Naive B cell (primary cell): ENCODE measurements around the gene CCNG2. TPM values are rescaled to one million over a fixed set of nuclear protein-coding genes. Genes with fewer than 3 reads are reported as not detected.
A peak's percentile ranks its signal among the peaks of the same experiment; 100 is the strongest.

Experiments
- ATAC-seq, 2 donors: fragments of 150-1000 bp; cut with Tn5 transposase; 2 replicates each; pipeline ENCODE4 v1.10.0; 2021; ENCODE audit warnings: low read depth in 2 of 2, mild to moderate bottlenecking in 2 of 2, moderate library complexity in 2 of 2
- DNase-seq: peaks from one replicate; pipeline ENCODE4 v3.0.0; 2022
- H3K27ac Mint-ChIP-seq, 6 donors: one replicate each; pipeline ENCODE4 v1.8.0; 2020 to 2022; ENCODE audit warnings: mild to moderate bottlenecking in 6 of 6, mixed read lengths in 6 of 6, moderate library complexity in 5 of 6, inconsistent platforms in 2 of 6
- H3K27me3 Mint-ChIP-seq, 3 donors: one replicate each; pipeline ENCODE4 v1.8.0; 2021 to 2022; ENCODE audit warnings: mixed read lengths in 3 of 3, mild to moderate bottlenecking in 1 of 3
- H3K36me3 Mint-ChIP-seq, 2 donors: one replicate each; pipeline ENCODE4 v1.8.0; 2020 to 2022; ENCODE audit warnings: mixed read lengths in 2 of 2, inconsistent platforms in 1 of 2, mild to moderate bottlenecking in 1 of 2
- H3K4me1 Mint-ChIP-seq, 3 donors: one replicate each; pipeline ENCODE4 v1.8.0; 2020 to 2022; ENCODE audit warnings: mixed read lengths in 3 of 3, inconsistent platforms in 1 of 3, mild to moderate bottlenecking in 1 of 3, moderate library complexity in 1 of 3
- H3K4me3 Mint-ChIP-seq, 8 donors: one replicate each; pipeline ENCODE4 v1.8.0; 2020 to 2022; ENCODE audit warnings: mild to moderate bottlenecking in 8 of 8, mixed read lengths in 8 of 8, moderate library complexity in 8 of 8, inconsistent platforms in 2 of 8
- H3K9me3 Mint-ChIP-seq, 7 donors: one replicate each; pipeline ENCODE4 v1.8.0; 2020 to 2022; ENCODE audit warnings: mixed read lengths in 7 of 7, mild to moderate bottlenecking in 5 of 7, inconsistent platforms in 2 of 7, moderate library complexity in 1 of 7
- polyA plus RNA-seq, 6 donors: library from polyadenylated mRNA; unstranded; fragments of 300-500 nt; fragmentation: Illumina TruSeq; gene quantifications; one replicate each; pipeline ENCODE4 v1.2.3, GENCODE V29; 2021; ENCODE audit warnings: low read depth in 6 of 6

CCNG2 gene
- polyA plus RNA-seq, 6 donors from 2014 or later, result 74.5 to 104 (median 88.2) TPM

DNA sequence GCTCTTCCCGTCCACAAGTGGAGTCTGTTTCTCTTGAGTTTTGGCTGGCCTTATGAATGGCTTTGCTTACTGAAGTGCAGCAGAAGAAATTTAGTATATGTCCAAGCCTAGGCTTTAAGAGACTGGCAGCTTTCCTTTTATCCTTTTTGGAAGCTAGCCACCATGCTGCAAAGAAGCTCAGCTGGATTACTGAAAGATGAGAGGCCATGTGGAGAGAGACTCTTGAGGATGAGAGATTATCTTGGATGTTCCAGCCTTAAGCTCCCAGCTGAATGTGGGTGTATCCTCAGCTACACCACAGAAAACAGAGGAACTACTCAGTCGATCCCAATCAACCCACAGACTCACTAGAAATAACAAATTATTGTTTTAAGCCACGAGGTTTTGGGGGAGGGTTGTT, 12.5 kb downstream of the CCNG2 start:
- Mint-ChIP-seq H3K4me1 (peaks cover 37 to 46% (median 46%) of the 10 kb centered on the region in 3 donors), H3K4me3 (no peak overlapping the region), H3K27me3 (no peaks in the 10 kb centered on the region), H3K27ac (peak overlapping the region in 4 of 6 donors; percentile 41 to 81 (median 61)), H3K9me3 (no peaks in the 10 kb centered on the region), H3K36me3 (peaks cover 32 to 43% of the 10 kb centered on the region in 2 donors)
- DNase-seq (no peak), ATAC-seq (no peak)

DNA sequence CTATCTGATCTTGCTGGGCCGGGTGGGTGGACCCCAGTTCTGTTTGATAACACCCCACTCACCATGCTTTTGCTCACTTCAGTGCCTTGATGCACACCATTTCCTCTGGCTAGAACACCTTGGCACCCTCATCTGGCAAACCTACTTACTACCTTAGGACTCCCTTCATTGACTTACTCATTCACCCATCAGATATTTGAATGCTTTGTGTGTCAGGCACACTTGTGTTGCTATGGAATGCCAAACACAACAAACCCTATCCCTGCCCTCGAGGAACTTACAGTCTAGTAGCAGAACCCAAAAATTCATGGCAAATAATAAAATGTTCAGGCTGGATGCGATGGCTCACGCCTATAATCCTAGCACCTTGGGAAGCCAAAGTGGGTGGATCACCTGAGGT, 13.9 kb downstream of the CCNG2 start:
- Mint-ChIP-seq H3K4me3 (no peak overlapping the region), H3K36me3 (peaks cover 32 to 35% of the 10 kb centered on the region in 2 donors), H3K27me3 (no peaks in the 10 kb centered on the region), H3K27ac (peak overlapping the region; percentile 3 to 89 (median 20)), H3K4me1 (peaks cover 30 to 34% (median 32%) of the 10 kb centered on the region in 3 donors), H3K9me3 (no peaks in the 10 kb centered on the region)
- DNase-seq (no peak), ATAC-seq (no peak)

DNA sequence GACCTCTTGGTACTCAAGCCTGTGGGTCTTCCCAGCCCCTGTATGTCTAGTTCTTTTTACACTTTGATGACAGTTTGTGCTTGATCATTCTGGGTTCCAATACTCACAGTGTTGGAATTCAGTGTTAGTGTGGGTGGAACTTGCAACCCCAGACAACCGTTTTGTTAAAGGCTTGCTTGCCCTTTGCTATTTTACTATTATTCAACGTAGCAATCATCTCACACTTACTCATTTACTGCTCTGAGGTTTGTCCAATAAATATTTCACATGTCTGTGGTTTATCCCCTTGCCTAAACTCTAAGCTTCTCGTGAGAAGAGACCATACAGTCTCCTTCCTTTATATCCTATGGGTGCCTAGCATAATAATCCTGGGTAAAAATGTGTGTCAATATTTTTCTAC, 15.3 kb downstream of the CCNG2 start:
- H3K27me3 Mint-ChIP-seq, result no peaks in the 10 kb centered on the region
- peaks cover 27 to 31% (median 29%) of the 10 kb centered on the region in 3 donors for H3K4me1 Mint-ChIP-seq
- DNase-seq (no peak), ATAC-seq (no peak)
- no peaks in the 10 kb centered on the region for H3K9me3 Mint-ChIP-seq
- no peak overlapping the region for H3K4me3 Mint-ChIP-seq
- H3K27ac Mint-ChIP-seq, result peak overlapping the region in 1 of 6 donors; percentile 15
- H3K36me3 Mint-ChIP-seq, result peaks cover 32 to 33% of the 10 kb centered on the region in 2 donors

- DNase-seq (no peak), ATAC-seq (no peak)
- Mint-ChIP-seq H3K4me1 (peaks cover 11 to 18% (median 12%) of the 10 kb centered on the region in 3 donors), H3K27ac (peak overlapping the region in 1 of 6 donors; percentile 56), H3K4me3 (no peak overlapping the region), H3K27me3 (no peaks in the 10 kb centered on the region), H3K9me3 (no peaks in the 10 kb centered on the region), H3K36me3 (peaks cover 14 to 16% of the 10 kb centered on the region in 2 donors)
These were observed 17.4 kb downstream of the CCNG2 start for GRCh38 chr4:77174426-77174825.

DNA sequence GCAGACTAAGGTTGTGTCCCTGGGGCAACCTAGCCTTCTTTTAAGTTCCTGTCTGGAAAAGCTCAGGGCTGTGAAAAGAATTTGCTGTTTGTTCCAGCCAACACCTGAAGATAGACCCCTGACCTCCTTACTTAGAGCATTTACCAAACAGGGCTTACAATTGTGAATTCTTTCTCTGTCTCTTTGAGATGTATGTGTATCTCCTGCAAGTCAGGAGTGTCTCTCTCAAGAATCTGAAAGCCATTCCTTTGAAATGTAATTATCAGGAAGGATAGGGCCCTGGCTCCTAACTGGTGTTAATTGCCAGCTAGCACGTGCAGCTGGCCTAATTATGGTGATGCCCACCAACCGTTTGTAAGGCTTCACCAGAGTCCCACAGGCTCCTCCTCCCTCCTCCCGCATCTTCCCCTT, 18.2 kb downstream of the CCNG2 start:
- Mint-ChIP-seq H3K9me3 (no peaks in the 10 kb centered on the region), H3K4me1 (peaks cover 11 to 14% (median 12%) of the 10 kb centered on the region in 3 donors), H3K27ac (no peak overlapping the region), H3K27me3 (no peaks in the 10 kb centered on the region), H3K4me3 (no peak overlapping the region), H3K36me3 (peaks cover 8 to 9% of the 10 kb centered on the region in 2 donors)
- ATAC-seq, result no peak
- no peak for DNase-seq

GRCh38 chr4:77176640-77177039, 19.6 kb downstream of the CCNG2 start:
- no peak for DNase-seq
- no peak for ATAC-seq
- Mint-ChIP-seq H3K4me3 (no peak overlapping the region), H3K27me3 (no peaks in the 10 kb centered on the region), H3K36me3 (no peaks in the 10 kb centered on the region), H3K4me1 (peaks cover 4 to 6% (median 5%) of the 10 kb centered on the region in 3 donors), H3K9me3 (no peaks in the 10 kb centered on the region), H3K27ac (no peak overlapping the region)

- DNase-seq (no peak), ATAC-seq (no peak)
- Mint-ChIP-seq H3K4me3 (no peak overlapping the region), H3K27me3 (no peaks in the 10 kb centered on the region), H3K9me3 (no peaks in the 10 kb centered on the region), H3K4me1 (peaks cover 4 to 6% (median 4%) of the 10 kb centered on the region in 3 donors), H3K27ac (no peak overlapping the region), H3K36me3 (no peaks in the 10 kb centered on the region)
These were observed 20.2 kb downstream of the CCNG2 start for GRCh38 chr4:77177199-77177598.

DNA sequence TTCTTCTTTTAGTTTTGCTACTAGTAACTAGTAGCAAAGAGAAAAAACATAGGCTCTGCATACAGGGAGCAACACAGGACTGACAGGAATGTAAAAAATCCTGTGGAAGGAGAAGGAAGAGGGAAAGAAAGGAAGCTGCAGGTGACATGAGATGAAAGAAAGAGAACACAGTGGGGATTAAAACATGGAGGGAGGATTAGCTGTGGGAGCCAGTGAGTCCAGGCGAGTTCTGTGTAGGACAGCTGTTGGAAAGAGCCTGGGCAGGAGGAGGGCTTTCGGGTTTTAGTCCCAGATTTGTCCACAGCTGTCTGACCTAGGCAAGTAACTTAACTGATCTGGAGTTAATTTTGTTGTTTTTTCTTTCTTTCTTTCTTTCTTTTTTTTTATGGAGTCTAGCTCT, 21.6 kb downstream of the CCNG2 start:
- H3K4me1 Mint-ChIP-seq, result peaks cover 0 to 6% (median 2%) of the 10 kb centered on the region in 3 donors
- H3K27ac Mint-ChIP-seq, result no peak overlapping the region
- ATAC-seq (no peak), DNase-seq (no peak)
- no peaks in the 10 kb centered on the region for H3K27me3 Mint-ChIP-seq
- no peaks in the 10 kb centered on the region for H3K9me3 Mint-ChIP-seq
- H3K4me3 Mint-ChIP-seq, result no peak overlapping the region
- no peaks in the 10 kb centered on the region for H3K36me3 Mint-ChIP-seq

DNA sequence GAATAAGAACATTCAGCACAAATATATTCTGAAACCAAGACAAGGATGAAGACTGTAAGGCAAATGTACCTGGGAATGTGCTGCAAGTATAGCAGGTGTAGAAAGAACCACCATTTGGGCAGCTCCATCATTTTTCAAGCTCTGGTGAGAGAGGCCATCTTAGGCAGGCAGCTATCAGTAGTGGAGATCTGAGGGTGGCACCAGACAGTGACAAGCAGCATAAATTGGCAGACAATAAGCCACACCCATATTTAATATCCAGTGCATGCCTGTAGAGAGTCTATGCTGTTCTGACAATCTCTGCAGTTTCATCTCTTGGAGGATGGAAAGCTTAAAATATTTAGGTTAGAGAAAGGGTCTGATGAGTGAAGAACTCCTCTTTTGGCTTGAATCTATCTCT, 22.5 kb downstream of the CCNG2 start:
- Mint-ChIP-seq H3K9me3 (no peaks in the 10 kb centered on the region), H3K4me1 (peaks cover 0 to 2% (median 0%) of the 10 kb centered on the region in 3 donors), H3K36me3 (no peaks in the 10 kb centered on the region), H3K27me3 (no peaks in the 10 kb centered on the region), H3K4me3 (no peak overlapping the region), H3K27ac (no peak overlapping the region)
- ATAC-seq (no peak), DNase-seq (no peak)

- Mint-ChIP-seq H3K36me3 (no peaks in the 10 kb centered on the region), H3K9me3 (no peaks in the 10 kb centered on the region), H3K4me3 (no peak overlapping the region), H3K27ac (no peak overlapping the region), H3K4me1 (peaks cover 0 to 2% (median 0%) of the 10 kb centered on the region in 3 donors), H3K27me3 (no peaks in the 10 kb centered on the region)
- no peak for ATAC-seq
- no peak for DNase-seq
These were observed 24.7 kb downstream of the CCNG2 start for GRCh38 chr4:77181720-77182119.

- H3K27ac Mint-ChIP-seq, result peak overlapping the region in 1 of 6 donors; percentile 47
- peaks cover 5 to 8% (median 7%) of the 10 kb centered on the region in 3 donors for H3K4me1 Mint-ChIP-seq
- H3K9me3 Mint-ChIP-seq, result no peaks in the 10 kb centered on the region
- H3K36me3 Mint-ChIP-seq, result no peaks in the 10 kb centered on the region
- DNase-seq (no peak), ATAC-seq (no peak)
- no peak overlapping the region for H3K4me3 Mint-ChIP-seq
- no peaks in the 10 kb centered on the region for H3K27me3 Mint-ChIP-seq
These were observed 26.9 kb downstream of the CCNG2 start for GRCh38 chr4:77183777-77184420.

- no peak overlapping the region for H3K27ac Mint-ChIP-seq
- no peaks in the 10 kb centered on the region for H3K36me3 Mint-ChIP-seq
- no peak for DNase-seq
- H3K4me1 Mint-ChIP-seq, result peaks cover 5 to 8% (median 7%) of the 10 kb centered on the region in 3 donors
- H3K4me3 Mint-ChIP-seq, result no peak overlapping the region
- ATAC-seq, result no peak
- no peaks in the 10 kb centered on the region for H3K9me3 Mint-ChIP-seq
- H3K27me3 Mint-ChIP-seq, result no peaks in the 10 kb centered on the region
These were observed 28.0 kb downstream of the CCNG2 start for GRCh38 chr4:77184974-77185373.

GRCh38 chr4:77185686-77186085, 28.7 kb downstream of the CCNG2 start:
- peaks cover 5 to 8% (median 7%) of the 10 kb centered on the region in 3 donors for H3K4me1 Mint-ChIP-seq
- ATAC-seq (no peak), DNase-seq (no peak)
- H3K9me3 Mint-ChIP-seq, result no peaks in the 10 kb centered on the region
- no peaks in the 10 kb centered on the region for H3K27me3 Mint-ChIP-seq
- H3K36me3 Mint-ChIP-seq, result no peaks in the 10 kb centered on the region
- H3K4me3 Mint-ChIP-seq, result no peak overlapping the region
- no peak overlapping the region for H3K27ac Mint-ChIP-seq

DNA sequence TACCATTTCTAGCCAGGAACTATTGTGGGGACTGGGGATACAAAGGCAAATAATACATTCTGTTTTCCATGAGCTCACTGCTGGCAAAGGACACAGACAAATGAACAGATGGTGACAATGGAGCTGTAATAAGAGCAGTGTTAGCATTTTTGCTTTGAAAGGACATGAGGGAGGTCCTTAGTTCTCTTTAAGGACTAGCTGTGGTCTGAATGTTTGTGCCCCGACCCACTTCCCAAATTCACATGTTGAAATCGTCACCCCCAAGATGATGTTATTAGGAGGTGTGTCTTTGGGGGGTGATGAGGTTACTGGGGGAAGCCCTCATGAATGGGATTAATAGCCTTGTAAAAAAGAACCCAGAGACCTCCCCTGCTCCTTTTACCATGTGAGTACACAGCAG, 30.3 kb downstream of the CCNG2 start:
- Mint-ChIP-seq H3K4me1 (peaks cover 5 to 8% (median 7%) of the 10 kb centered on the region in 3 donors), H3K36me3 (no peaks in the 10 kb centered on the region), H3K9me3 (no peaks in the 10 kb centered on the region), H3K27me3 (no peaks in the 10 kb centered on the region), H3K4me3 (no peak overlapping the region), H3K27ac (peak overlapping the region in 1 of 6 donors; percentile 47)
- no peak for DNase-seq
- no peak for ATAC-seq
